Urothelium cell line (cell line): ENCODE measurements around the gene EEFSEC.

Source experiments
- DNase-seq: peaks from one replicate; pipeline ENCODE4 v3.0.0; 2011; ENCODE audit warnings: low spot score, mixed read lengths
- FAIRE-seq: peaks from 2 replicates; lab custom pipeline; 2011; peaks lifted over from hg19 to GRCh38; lab: Jason Lieb, UNC

Gene EEFSEC

GRCh38 chr3:128405554-128406277, 252.4 kb downstream of the EEFSEC start:
- no peak for DNase-seq
- no peak for FAIRE-seq

- FAIRE-seq = no peak
Measured at GRCh38 chr3:128407247-128407646, 254.0 kb downstream of the EEFSEC start.

DNA sequence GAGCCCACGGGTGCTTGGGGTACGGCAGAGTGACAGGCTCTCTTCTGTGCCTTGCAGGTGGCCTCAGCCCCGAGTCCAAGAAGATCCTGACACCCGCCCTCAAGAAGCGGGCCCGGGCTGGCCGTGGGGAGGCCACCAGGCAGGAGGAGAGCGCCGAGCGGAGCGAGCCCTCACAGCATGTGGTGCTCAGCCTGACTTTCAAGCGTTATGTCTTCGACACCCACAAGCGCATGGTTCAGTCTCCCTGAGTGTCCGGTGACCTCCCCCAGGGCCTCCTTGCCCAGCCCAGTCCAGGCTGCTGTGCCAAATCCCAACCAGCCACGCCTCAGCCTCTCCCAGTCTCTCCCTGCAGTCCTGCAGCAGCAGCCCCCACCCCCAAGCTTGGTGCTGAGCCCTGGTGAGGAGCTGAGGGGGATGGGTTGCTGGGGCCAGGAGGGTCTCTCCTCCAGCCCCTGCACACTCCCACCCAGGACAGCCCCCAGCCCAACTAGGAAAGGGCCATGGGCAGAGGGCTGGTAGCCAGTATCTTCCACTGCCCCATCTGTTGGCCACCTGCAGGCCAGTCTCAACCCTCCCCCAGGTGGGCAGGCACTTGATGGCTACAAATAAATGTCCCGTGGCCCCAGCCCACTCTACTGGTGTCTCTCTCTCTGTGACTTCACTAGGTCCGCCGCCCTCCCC, 254.9 kb downstream of the EEFSEC start:
- FAIRE-seq (no peak), DNase-seq (no peak)

More at GRCh38 chr3:128407247-128407646, 254.0 kb downstream of the EEFSEC start:
- DNase-seq = no peak

DNA sequence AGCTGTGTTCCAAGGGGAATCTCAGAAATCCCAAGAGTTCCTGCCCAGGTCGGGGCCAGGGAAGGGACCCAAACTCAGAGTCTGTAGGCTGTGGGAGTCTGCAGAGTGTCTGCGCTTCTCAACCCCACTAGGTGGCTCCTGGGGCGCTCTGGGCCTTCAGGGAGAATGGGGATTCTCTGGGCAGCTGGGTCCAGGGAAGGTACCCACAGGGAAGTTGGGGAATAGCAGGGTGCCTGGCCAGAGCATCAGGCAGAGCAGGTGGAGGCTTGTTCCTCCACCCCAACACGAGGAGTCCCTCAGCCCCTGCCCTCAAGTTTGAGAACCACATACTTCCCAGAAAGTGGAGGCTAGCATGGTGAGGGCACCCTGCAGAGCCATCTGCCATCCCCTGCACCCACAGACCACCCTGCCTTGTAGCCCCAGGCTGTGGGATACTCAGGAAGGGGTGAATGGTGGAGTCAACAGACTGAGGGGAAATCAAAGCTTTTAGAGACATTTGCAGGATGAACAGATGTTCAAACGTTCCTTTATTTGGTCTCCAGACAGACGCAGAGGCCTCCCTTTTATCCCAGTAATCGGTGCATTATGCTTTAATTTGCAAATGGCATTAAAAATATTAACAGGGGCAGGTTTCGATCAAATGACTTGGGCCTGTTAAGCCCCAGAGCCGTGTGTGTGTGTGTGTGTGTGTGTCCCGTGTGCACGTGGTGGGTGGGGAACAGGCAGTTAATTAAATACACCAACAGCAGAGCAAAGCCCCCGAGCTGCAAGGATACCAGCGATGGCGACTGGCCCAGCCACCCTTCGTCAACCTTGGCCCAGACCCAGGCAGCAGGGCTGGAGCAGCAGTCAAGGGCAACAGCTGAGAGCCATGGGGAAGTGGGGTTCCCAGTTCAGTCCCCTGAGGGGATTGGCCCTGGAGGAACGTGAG, 255.7 kb downstream of the EEFSEC start:
- FAIRE-seq (no peak), DNase-seq (peak; percentile 28)

DNA sequence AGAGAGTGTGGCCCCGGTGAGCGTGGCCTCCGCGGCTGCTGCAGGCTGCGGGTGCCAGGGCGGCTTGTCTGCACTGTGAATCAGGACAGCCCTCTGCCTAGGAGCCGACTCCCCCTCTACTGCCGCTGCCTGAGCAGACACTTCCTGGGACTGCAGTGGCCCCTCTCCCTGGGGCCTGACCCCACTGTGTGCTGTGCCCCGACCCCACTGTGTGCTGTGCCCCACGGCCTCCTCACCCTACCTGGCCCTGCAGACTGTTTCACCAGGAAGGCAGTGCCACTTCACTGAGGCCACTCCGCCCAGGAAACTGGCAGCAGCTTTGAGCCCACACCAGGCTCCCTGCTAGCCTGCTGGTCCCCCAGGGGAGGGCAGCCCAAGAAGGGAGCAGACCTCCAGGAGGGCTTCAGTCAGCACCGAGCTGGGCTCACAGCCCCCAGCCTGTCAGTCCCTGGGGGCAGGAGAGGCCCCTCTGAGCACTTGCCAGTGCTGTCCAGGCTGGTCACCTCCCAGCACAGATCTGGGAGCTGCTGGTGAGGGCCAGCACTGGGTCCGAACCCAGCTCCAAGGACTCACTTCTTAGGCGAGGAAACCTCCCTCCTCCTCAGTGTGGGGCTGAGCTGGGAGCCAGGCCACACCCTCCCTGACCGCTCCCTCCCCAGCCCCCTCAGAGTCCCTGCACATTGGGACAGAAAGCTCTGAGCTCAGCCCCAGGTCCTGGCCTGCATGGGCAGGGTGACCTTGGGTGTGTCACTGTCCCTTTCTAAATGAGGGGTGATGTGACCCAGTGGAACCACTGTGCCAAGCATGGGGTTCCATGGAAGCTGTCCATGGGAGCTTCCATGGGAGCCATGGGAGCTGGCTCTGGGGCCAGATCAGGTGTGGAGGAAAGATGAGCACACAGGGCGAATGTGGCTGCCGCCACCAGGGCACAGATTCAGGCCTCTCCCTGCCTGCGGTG, 256.6 kb downstream of the EEFSEC start:
- no peak for FAIRE-seq
- no peak for DNase-seq

DNA sequence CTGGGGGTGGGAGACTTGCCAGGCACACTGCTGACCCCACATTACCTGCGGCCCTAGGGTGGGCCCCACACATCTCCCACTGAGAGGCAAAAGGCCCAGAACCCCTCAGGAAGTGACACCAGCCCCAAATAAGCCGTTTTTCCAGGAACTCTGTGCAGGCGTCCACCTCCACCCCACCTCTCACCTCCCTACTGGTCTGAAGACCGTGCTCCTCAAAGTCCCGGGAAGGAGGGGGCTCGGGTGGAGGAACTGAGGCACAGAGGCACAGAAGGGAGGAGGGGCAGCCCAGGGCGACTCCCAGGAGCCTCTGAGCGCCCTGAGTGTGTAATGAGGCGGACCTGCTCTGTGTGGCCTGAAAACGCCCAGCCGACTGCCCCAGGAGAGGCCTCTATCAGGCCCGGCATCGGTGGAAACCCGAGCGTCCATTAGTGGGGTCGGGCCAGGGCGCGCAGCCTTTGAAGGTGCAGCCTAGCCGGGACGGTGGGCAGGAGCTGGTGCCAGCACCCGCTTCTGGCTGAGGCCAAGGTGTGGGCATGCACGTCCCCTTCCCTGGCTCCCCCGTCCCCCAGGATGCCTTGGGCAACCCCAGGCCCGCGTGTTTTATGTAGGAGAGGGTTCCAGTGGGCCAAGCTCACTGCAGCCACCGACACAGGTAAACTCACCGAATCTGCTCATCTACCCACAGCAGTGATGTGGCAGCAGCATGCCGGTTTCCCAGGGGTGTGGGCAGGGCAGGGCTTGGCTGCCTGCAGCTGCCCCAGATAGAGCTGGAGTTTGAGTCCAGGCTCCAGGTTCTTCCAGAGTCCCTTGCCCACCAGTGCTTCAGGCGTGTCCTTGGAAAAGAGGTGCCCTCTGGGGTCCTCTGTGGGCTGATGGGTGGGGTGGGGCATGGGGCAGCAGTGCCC, 257.6 kb downstream of the EEFSEC start:
- FAIRE-seq = no peak
- DNase-seq = no peak

GRCh38 chr3:128411574-128412064, 258.3 kb downstream of the EEFSEC start:
- FAIRE-seq (no peak), DNase-seq (no peak)

GRCh38 chr3:128412180-128413002, 259.1 kb downstream of the EEFSEC start:
- no peak for FAIRE-seq
- DNase-seq = no peak

- DNase-seq = no peak
- FAIRE-seq = no peak
Measured at GRCh38 chr3:128413003-128413370, 259.7 kb downstream of the EEFSEC start.

- FAIRE-seq = no peak
Measured at GRCh38 chr3:128413413-128414205, 260.3 kb downstream of the EEFSEC start.

DNA sequence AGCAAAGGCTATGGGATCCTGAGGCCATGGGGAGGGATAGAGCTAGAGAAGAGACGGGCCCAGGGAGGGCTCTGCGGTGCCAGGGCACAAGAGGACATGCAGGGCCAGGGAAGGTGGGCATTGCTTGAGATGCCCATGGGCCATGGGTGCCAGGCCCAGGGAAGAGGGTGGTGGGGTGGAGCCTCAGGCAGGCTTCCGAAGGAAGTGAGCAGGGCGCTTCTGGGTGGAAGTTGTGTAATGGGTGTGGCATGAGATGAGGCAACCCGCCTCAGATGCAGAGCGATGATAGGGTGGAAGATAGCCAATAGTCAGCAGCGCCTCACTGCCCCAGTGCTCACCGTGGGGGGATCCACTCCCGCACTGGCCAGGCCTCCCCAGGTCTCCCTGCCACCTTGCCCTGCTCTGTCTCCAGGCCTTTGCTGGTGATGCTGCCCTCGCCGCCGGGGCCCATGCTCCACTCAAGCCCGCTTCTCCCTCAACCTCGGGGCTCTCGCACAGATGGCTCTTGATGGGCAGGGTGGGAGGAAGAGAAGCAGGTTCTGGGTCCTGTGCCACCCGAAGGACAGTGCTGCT, 262.0 kb downstream of the EEFSEC start:
- no peak for DNase-seq
- FAIRE-seq = no peak

More at GRCh38 chr3:128413413-128414205, 260.3 kb downstream of the EEFSEC start:
- no peak for DNase-seq

DNA sequence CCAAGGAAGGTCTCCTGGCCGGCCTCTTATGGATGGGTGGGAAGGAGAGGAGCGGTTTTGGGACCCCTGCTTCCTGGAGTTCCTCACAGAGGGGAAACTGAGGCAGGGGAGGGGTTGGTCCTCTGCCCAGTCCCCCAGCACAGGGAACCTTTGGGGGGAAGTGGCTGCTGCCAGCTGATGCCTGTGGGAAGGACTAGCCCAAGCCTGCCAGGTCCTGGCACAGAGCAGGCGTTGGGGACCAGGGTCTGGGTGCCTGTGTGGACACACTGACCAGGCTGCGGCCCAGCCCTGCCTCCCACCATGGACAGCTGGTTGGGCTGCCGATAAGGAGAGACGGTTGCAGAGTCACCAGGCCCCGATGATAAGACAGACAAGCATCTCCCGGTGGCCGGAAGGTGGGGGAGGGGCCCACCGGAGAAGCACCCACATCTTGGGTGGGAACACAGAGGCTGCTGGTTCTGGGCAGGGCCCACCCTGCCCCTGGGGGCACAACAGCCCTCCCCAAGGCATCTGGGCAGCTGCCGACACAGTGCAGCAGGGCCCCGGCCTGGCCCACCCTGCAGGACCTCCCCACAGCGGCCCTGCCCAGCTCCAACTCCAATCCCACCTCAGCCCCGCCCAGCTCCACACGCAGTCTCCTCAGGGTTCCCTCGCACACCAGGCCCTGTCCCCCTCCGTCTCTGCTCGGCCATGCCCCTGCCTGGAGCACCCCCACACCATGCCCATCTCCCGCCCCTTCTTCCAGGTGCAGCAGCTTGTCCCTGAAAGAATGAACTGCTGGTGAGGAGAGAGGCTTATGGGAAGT, 262.7 kb downstream of the EEFSEC start:
- FAIRE-seq = no peak
- no peak for DNase-seq

DNA sequence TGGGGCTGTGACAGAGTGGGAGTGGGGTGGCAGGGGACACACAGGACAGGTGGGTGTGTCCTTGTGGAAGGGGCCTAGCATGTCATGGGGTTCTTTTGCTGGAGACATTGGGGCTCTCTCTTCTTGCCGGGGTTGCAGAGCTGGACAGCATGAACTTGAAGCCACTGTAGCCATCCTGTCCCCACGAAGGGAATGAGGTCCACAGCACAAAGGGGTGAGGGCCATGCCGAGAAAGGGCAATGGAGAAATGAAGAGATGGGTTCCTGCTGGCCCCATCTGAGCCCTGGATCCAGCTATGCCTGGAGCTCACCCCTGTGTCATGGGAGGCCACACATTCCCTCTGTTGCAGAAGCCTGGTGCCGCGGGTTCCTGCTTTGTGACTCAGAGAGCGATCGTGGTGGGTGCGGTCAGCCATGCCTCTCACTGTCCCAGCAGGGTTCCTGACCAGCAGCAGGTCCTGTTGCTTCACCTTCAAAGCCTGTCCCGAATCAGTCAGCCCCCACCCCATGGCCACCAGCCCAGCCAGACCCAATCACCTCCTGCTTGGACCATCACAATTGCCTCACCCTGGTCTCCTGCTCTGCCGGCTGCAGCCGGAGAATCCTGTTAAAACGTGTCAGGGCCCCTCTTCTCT, 263.4 kb downstream of the EEFSEC start:
- DNase-seq = peak; percentile 92
- no peak for FAIRE-seq

DNA sequence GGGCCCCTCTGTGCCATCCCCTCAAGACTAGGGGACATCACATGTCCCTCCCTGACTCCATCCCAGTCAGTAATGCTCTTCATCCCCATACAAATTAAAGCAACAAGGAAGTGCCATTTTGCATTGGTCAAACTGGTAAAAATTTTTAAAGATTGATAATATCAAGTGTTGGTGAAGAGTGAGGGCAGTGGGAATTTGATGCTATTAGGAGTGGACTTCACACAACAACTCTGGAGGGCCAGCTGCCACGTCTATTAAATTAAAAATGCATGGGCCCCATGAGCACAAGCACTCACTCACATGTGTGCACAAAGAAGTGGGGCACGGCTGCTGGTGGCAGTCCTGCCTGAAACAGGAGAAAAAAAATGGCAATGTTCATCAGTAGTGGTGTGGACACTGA, 265.6 kb downstream of the EEFSEC start:
- no peak for FAIRE-seq
- no peak for DNase-seq

- FAIRE-seq (no peak), DNase-seq (no peak)
Measured at GRCh38 chr3:128419311-128419710, 266.0 kb downstream of the EEFSEC start.

DNA sequence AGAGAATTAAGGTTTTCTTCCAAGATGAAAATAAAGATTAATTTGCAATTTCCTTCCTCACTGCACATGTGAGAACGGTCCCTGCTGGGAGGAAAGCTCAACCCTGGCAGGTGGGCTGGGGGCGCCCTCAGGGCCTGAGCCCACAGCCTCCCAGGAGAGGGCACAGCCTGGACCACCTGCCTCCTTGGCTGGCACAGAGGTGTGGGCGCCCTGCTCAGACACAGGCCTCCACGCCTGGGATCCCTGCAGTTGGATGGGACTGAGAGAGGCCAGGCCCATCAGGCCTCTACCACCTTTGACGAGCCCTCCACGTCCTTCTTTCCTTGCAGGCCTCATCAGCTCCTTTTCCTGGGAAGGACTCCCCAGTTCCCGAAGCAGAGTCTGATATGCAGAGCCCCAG, 267.0 kb downstream of the EEFSEC start:
- no peak for FAIRE-seq
- no peak for DNase-seq
